Neural cell (in vitro differentiated cells): ENCODE measurements around the gene CBLB. TPM values are rescaled to one million over a fixed set of nuclear protein-coding genes. Genes with fewer than 3 reads are reported as not detected.

ENCODE experiments used
- H2AFZ ChIP-seq: fragments of 200-600, 300-800 bp; sonication (generic), shearing (Covaris generic); 2 replicates; pipeline ENCODE4 v1.6.0; 2014; ENCODE audit warnings: low read depth, mild to moderate bottlenecking, antibody characterized with exemption, low read length, moderate library complexity
- H3F3A ChIP-seq: fragments of 200-600 bp; shearing (Covaris generic); 2 replicates; pipeline ENCODE4 v1.6.1; 2016; ENCODE audit warnings: mild to moderate bottlenecking, moderate library complexity, mixed read lengths, antibody characterized with exemption, low read length; ENCODE audit not compliant: insufficient read depth, poor library complexity, severe bottlenecking
- H3K27ac ChIP-seq: fragments of 200-600, 300-800 bp; sonication (generic), shearing (Covaris generic); 2 replicates; pipeline ENCODE4 v1.5.1; 2014; ENCODE audit warnings: mild to moderate bottlenecking, low read length, moderate library complexity
- H3K27me3 ChIP-seq: fragments of 300-800, 200-600 bp; sonication (generic), shearing (Covaris generic); 2 replicates; pipeline ENCODE4 v1.6.0; 2014; ENCODE audit warnings: mild to moderate bottlenecking, low read depth, low read length, moderate library complexity; ENCODE audit not compliant: insufficient read depth
- H3K36me3 ChIP-seq: fragments of 300-800, 200-600 bp; sonication (generic), shearing (Covaris generic); 2 replicates; pipeline ENCODE4 v1.5.1; 2014; ENCODE audit warnings: mild to moderate bottlenecking, antibody characterized with exemption, low read length, moderate library complexity; ENCODE audit not compliant: insufficient read depth
- H3K4me2 ChIP-seq: fragments of 300-800, 200-600 bp; sonication (generic), shearing (Covaris generic); 2 replicates; pipeline ENCODE4 v1.6.0; 2014; ENCODE audit warnings: mild to moderate bottlenecking, low read length
- H3K4me3 ChIP-seq: fragments of 300-800, 200-600 bp; sonication (generic), shearing (Covaris generic); 2 replicates; pipeline ENCODE4 v1.5.1; 2014; ENCODE audit warnings: mild to moderate bottlenecking, low read length, moderate library complexity
- H3K79me2 ChIP-seq: fragments of 200-600 bp; shearing (Covaris generic); replicated peaks from 2 replicates; pipeline ENCODE4 v1.6.0; 2014; ENCODE audit warnings: mild to moderate bottlenecking, low read length, moderate library complexity; ENCODE audit not compliant: insufficient read depth
- H3K9ac ChIP-seq: fragments of 300-800, 200-600 bp; sonication (generic), shearing (Covaris generic); 2 replicates; pipeline ENCODE4 v1.6.1; 2016; ENCODE audit warnings: mild to moderate bottlenecking, low read length, mixed read lengths
- H3K9me2 ChIP-seq: fragments of 200-600 bp; shearing (Covaris generic); 2 replicates; pipeline ENCODE4 v1.6.1; 2016; ENCODE audit warnings: mild to moderate bottlenecking, low read length, mixed read lengths; ENCODE audit not compliant: insufficient read depth
- H3K9me3 ChIP-seq: fragments of 200-600, 300-800 bp; sonication (generic), shearing (Covaris generic); 2 replicates; pipeline ENCODE4 v1.6.1; 2016; ENCODE audit warnings: mild to moderate bottlenecking, mixed run types, low read length, moderate library complexity, mixed read lengths
- H4K20me1 ChIP-seq: fragments of 200-600 bp; shearing (Covaris generic); 2 replicates; pipeline ENCODE4 v1.6.1; 2016; ENCODE audit warnings: mild to moderate bottlenecking, mixed run types; ENCODE audit not compliant: insufficient read depth
- EP300 ChIP-seq: fragments of 450-650 bp; conservative IDR thresholded peaks from 2 replicates; pipeline ENCODE4 v1.6.1; 2014; ENCODE audit warnings: antibody characterized with exemption, mild to moderate bottlenecking, moderate library complexity; ENCODE audit not compliant: poor library complexity, severe bottlenecking
- EZH2 ChIP-seq: fragments of 200-600, 300-800 bp; shearing (Covaris generic), sonication (generic); IDR thresholded peaks from 2 replicates; pipeline ENCODE4 v1.6.1; 2014; ENCODE audit warnings: antibody characterized with exemption, low read length, borderline replicate concordance, mild to moderate bottlenecking; ENCODE audit not compliant: insufficient read depth, poor library complexity, severe bottlenecking
- MXI1 ChIP-seq: fragments of 450-650 bp; conservative IDR thresholded peaks from 2 replicates; pipeline ENCODE4 v1.6.1; 2014; ENCODE audit warnings: antibody characterized with exemption, mild to moderate bottlenecking; ENCODE audit not compliant: poor library complexity, severe bottlenecking
- POLR2AphosphoS5 ChIP-seq: IDR thresholded peaks from 2 replicates; pipeline ENCODE4 v1.6.1; 2012
- RAD21 ChIP-seq: fragments of 450-650 bp; conservative IDR thresholded peaks from 2 replicates; pipeline ENCODE4 v1.6.1; 2014; ENCODE audit warnings: antibody characterized with exemption, mild to moderate bottlenecking, moderate library complexity
- SMC3 ChIP-seq: fragments of 450-650 bp; conservative IDR thresholded peaks from 2 replicates; pipeline ENCODE4 v1.6.1; 2014; ENCODE audit warnings: antibody characterized with exemption, mild to moderate bottlenecking, moderate library complexity; ENCODE audit not compliant: poor library complexity
- TAF1 ChIP-seq: IDR thresholded peaks from 2 replicates; pipeline ENCODE4 v1.6.1; 2012; ENCODE audit warnings: low read depth
- polyA plus RNA-seq: library from polyadenylated mRNA; depleted of rRNA; stranded (reverse); fragments of >200 nt; gene quantifications from 2 replicates; pipeline ENCODE4 v1.2.3, GENCODE V29; 2014
- TF ChIP-seq, protein P1 (sequence below): fragments of 450-650 bp; IDR thresholded peaks from 2 replicates; pipeline ENCODE4 v1.5.1; 2014; ENCODE audit warnings: antibody characterized with exemption, mild to moderate bottlenecking, moderate library complexity; ENCODE audit not compliant: poor library complexity, severe bottlenecking
- TF ChIP-seq, protein P2 (sequence below): IDR thresholded peaks from 2 replicates; pipeline ENCODE4 v1.6.1; 2012; ENCODE audit warnings: borderline replicate concordance

CBLB gene
- polyA plus RNA-seq, 1 donor from 2014 or later, result 36.4 TPM

- no peak overlapping the region for H3K9ac ChIP-seq
- TF ChIP-seq SMC3 (no peak), EZH2 (no peak), POLR2AphosphoS5 (no peak), TAF1 (no peak), RAD21 (no peak), EP300 (no peak), MXI1 (no peak)
- TF ChIP-seq, protein P1, sequence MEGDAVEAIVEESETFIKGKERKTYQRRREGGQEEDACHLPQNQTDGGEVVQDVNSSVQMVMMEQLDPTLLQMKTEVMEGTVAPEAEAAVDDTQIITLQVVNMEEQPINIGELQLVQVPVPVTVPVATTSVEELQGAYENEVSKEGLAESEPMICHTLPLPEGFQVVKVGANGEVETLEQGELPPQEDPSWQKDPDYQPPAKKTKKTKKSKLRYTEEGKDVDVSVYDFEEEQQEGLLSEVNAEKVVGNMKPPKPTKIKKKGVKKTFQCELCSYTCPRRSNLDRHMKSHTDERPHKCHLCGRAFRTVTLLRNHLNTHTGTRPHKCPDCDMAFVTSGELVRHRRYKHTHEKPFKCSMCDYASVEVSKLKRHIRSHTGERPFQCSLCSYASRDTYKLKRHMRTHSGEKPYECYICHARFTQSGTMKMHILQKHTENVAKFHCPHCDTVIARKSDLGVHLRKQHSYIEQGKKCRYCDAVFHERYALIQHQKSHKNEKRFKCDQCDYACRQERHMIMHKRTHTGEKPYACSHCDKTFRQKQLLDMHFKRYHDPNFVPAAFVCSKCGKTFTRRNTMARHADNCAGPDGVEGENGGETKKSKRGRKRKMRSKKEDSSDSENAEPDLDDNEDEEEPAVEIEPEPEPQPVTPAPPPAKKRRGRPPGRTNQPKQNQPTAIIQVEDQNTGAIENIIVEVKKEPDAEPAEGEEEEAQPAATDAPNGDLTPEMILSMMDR, result no peak
- TF ChIP-seq, protein P2, sequence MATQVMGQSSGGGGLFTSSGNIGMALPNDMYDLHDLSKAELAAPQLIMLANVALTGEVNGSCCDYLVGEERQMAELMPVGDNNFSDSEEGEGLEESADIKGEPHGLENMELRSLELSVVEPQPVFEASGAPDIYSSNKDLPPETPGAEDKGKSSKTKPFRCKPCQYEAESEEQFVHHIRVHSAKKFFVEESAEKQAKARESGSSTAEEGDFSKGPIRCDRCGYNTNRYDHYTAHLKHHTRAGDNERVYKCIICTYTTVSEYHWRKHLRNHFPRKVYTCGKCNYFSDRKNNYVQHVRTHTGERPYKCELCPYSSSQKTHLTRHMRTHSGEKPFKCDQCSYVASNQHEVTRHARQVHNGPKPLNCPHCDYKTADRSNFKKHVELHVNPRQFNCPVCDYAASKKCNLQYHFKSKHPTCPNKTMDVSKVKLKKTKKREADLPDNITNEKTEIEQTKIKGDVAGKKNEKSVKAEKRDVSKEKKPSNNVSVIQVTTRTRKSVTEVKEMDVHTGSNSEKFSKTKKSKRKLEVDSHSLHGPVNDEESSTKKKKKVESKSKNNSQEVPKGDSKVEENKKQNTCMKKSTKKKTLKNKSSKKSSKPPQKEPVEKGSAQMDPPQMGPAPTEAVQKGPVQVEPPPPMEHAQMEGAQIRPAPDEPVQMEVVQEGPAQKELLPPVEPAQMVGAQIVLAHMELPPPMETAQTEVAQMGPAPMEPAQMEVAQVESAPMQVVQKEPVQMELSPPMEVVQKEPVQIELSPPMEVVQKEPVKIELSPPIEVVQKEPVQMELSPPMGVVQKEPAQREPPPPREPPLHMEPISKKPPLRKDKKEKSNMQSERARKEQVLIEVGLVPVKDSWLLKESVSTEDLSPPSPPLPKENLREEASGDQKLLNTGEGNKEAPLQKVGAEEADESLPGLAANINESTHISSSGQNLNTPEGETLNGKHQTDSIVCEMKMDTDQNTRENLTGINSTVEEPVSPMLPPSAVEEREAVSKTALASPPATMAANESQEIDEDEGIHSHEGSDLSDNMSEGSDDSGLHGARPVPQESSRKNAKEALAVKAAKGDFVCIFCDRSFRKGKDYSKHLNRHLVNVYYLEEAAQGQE, result no peak
- no peaks in the 10 kb centered on the region for H3K9me2 ChIP-seq
- H3K36me3 ChIP-seq, result no peaks in the 10 kb centered on the region
- no peaks in the 10 kb centered on the region for H3K27me3 ChIP-seq
- no peaks in the 10 kb centered on the region for H3F3A ChIP-seq
- H3K4me2 ChIP-seq, result no peak overlapping the region
- no peaks in the 10 kb centered on the region for H4K20me1 ChIP-seq
- no peak overlapping the region for H3K27ac ChIP-seq
- H3K4me3 ChIP-seq, result no peak overlapping the region
- peaks cover 7% of the 10 kb centered on the region for H3K79me2 ChIP-seq
- no peak overlapping the region for H2AFZ ChIP-seq
- no peaks in the 10 kb centered on the region for H3K9me3 ChIP-seq
Observed at GRCh38 chr3:105827959-105828358, 40.9 kb downstream of the CBLB start.

- Histone ChIP-seq H4K20me1 (no peaks in the 10 kb centered on the region), H3K4me2 (no peak overlapping the region), H3K9me3 (no peaks in the 10 kb centered on the region), H3K9me2 (no peaks in the 10 kb centered on the region), H3K9ac (no peak overlapping the region), H3K79me2 (peaks cover 7% of the 10 kb centered on the region), H3K4me3 (no peak overlapping the region), H2AFZ (no peak overlapping the region), H3K27me3 (no peaks in the 10 kb centered on the region), H3K36me3 (no peaks in the 10 kb centered on the region), H3K27ac (no peak overlapping the region), H3F3A (no peaks in the 10 kb centered on the region)
- TF ChIP-seq, protein P1, result no peak
- TF ChIP-seq MXI1 (no peak), TAF1 (no peak), RAD21 (no peak), EP300 (no peak), POLR2AphosphoS5 (no peak), SMC3 (no peak), EZH2 (no peak)
- TF ChIP-seq, protein P2, result no peak
Observed at GRCh38 chr3:105826778-105827634, 41.8 kb downstream of the CBLB start.
